ENCODE data around the gene SSTR3.

DNA sequence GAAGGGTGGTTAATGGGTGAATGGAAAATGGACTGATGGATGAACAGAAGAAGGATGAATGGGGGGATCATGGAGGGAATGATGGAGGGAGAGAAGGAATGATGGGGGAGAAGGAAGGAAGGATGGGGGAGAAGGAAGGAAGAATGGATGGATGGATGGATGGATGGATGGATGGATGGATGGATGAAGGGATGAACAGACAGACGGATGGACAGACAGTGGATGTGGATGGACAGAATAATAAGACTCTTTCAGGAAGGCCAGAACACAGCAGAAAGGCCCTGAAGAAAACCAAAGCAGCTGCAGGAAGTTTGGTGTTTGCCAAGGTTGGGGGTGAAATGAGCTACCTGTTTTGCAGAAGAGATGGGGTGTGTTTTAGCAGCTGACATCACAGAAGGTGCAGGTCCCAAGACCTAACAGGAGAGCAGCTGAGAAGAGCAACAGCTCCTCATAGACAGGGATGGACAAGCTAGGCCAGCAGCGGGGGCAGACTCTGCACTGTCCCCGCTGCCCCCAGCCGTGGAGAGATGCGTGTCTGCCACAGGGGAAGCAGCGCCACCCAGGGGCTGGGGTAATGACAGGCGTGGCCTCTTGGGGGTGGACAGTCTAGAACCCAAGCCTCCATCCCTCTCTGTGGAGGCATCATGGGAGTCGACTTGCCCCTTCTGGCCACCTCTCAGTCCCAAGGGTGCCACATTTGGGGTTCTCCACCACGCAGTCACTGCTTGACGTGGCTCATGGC lies 42.2 kb downstream of the SSTR3 start:
- TF ChIP-seq POLR2AphosphoS5 (IDR thresholded peaks at IDR 0.05) (no peak), CTCF (IDR thresholded peaks at IDR 0.05; ENCODE audit: poor library complexity, severe bottlenecking) (no peak), RAD21 (conservative IDR thresholded peaks at IDR 0.05) (no peak), MXI1 (conservative IDR thresholded peaks at IDR 0.05; ENCODE audit: poor library complexity, severe bottlenecking) (no peak), EZH2 (IDR thresholded peaks at IDR 0.05; ENCODE audit: borderline replicate concordance, insufficient read depth, low read length, poor library complexity, severe bottlenecking) (no peak), EP300 (conservative IDR thresholded peaks at IDR 0.05; ENCODE audit: poor library complexity, severe bottlenecking) (no peak)

Measured in neural cell (in vitro differentiated cells).